RWPE2 (cell line): ENCODE results near the gene CHCHD4.
"Not testable (repeated sequence)": the region's sequence is repeated elsewhere in the genome, so short reads cannot be mapped to it uniquely, and the experiment has no call there.

ENCODE experiments used
- ATAC-seq: fragments of 200-7000 bp; cut with Tn5 transposase; 3 replicates; pipeline ENCODE4 v1.9.1; 2021; ENCODE audit warnings: low read depth
- DNase-seq: peaks from one replicate; pipeline ENCODE4 v3.0.0-alpha.2; 2020; ENCODE audit warnings: low spot score
- H3K27ac ChIP-seq: fragments of 450-650 bp; 2 replicates; pipeline ENCODE4 v1.5.1; 2017; ENCODE audit warnings: mild to moderate bottlenecking; ENCODE audit not compliant: poor library complexity, severe bottlenecking
- H3K27me3 ChIP-seq: fragments of 250-450 bp; sonication (Bioruptor Pico); 2 replicates; pipeline ENCODE4 v1.5.1; 2021; ENCODE audit warnings: mild to moderate bottlenecking, moderate library complexity; ENCODE audit not compliant: insufficient read depth, poor library complexity, severe bottlenecking
- H3K36me3 ChIP-seq: fragments of 250-450 bp; sonication (Bioruptor Pico); 2 replicates; pipeline ENCODE4 v1.5.1; 2020; ENCODE audit warnings: low read depth, mild to moderate bottlenecking, moderate library complexity
- H3K4me1 ChIP-seq: fragments of 250-450 bp; sonication (Bioruptor Pico); 2 replicates; pipeline ENCODE4 v1.5.1; 2021; ENCODE audit warnings: mild to moderate bottlenecking, moderate library complexity; ENCODE audit not compliant: insufficient read depth, poor library complexity, severe bottlenecking
- H3K4me3 ChIP-seq: fragments of 250-450 bp; sonication (Bioruptor Pico); 2 replicates; pipeline ENCODE4 v1.5.1; 2021; ENCODE audit warnings: mild to moderate bottlenecking, moderate library complexity; ENCODE audit not compliant: severe bottlenecking
- H3K9me3 ChIP-seq: fragments of 250-450 bp; sonication (Bioruptor Pico); 2 replicates; pipeline ENCODE4 v1.5.1; 2021; ENCODE audit warnings: mild to moderate bottlenecking, moderate library complexity; ENCODE audit not compliant: severe bottlenecking
- TF ChIP-seq, protein P1 (sequence below): fragments of 450-650 bp; IDR thresholded peaks from one replicate; pipeline ENCODE4 v1.5.1; 2017; ENCODE audit warnings: mild to moderate bottlenecking, moderate library complexity; ENCODE audit not compliant: poor library complexity, severe bottlenecking

CHCHD4 gene

DNA sequence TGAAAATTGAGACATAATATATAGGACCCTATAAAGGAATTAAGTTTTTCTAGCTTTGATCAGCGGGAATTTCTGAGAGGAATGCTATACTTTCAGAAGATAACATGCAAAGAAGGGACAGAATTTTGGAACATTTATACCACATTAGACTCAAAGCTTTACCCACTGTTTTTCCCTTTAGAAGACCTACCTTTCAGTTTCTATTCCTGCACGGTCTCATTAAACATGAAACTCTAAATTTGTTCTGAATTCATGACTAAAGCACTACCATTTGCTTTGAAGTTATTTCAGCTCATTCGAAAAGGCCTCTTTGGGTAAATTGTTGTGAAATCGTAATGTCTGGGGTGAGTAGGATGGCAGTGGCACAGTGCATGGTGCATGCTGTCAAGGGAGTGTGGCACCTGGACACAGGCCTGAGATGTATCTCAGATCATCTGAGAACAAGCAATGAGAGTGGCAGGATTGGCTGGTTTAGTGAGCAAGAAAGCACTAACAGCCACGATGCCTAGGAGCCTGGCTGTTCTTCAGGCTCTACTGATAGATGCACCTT lies 42.5 kb downstream of the CHCHD4 start:
- H3K4me1 ChIP-seq: no peaks in the 10 kb centered on the region
- H3K4me3 ChIP-seq: no peak overlapping the region
- no peak overlapping the region for H3K27ac ChIP-seq
- no peaks in the 10 kb centered on the region for H3K36me3 ChIP-seq
- DNase-seq (no peak), ATAC-seq (no peak)
- H3K27me3 ChIP-seq: no peaks in the 10 kb centered on the region
- TF ChIP-seq, protein P1, sequence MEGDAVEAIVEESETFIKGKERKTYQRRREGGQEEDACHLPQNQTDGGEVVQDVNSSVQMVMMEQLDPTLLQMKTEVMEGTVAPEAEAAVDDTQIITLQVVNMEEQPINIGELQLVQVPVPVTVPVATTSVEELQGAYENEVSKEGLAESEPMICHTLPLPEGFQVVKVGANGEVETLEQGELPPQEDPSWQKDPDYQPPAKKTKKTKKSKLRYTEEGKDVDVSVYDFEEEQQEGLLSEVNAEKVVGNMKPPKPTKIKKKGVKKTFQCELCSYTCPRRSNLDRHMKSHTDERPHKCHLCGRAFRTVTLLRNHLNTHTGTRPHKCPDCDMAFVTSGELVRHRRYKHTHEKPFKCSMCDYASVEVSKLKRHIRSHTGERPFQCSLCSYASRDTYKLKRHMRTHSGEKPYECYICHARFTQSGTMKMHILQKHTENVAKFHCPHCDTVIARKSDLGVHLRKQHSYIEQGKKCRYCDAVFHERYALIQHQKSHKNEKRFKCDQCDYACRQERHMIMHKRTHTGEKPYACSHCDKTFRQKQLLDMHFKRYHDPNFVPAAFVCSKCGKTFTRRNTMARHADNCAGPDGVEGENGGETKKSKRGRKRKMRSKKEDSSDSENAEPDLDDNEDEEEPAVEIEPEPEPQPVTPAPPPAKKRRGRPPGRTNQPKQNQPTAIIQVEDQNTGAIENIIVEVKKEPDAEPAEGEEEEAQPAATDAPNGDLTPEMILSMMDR: no peak
- H3K9me3 ChIP-seq: peaks cover 5% of the 10 kb centered on the region

DNA sequence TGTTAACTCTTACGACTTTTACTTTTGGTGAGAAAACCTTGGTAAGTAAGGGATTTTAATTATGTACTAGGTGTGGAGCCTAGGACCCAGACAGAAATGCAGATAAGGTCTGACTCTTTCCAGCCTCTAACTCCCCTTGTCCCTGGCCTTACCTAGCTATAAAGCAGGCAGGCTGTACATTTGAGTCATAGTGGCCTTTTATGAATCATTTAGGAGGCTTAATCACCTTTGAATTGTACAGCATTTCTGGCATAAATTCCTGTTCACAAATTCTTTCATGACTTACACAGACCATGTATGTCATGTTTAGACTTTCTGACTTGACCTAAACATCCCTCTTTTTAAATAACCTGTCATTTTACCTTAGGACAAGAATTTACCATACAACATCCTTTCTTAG lies 47.4 kb downstream of the CHCHD4 start:
- Histone ChIP-seq H3K27ac (no peak overlapping the region), H3K4me1 (no peaks in the 10 kb centered on the region), H3K36me3 (no peaks in the 10 kb centered on the region), H3K4me3 (no peak overlapping the region), H3K9me3 (peaks cover 5% of the 10 kb centered on the region), H3K27me3 (no peaks in the 10 kb centered on the region)
- TF ChIP-seq, protein P1: no peak
- ATAC-seq: no peak
- DNase-seq: no peak

DNA sequence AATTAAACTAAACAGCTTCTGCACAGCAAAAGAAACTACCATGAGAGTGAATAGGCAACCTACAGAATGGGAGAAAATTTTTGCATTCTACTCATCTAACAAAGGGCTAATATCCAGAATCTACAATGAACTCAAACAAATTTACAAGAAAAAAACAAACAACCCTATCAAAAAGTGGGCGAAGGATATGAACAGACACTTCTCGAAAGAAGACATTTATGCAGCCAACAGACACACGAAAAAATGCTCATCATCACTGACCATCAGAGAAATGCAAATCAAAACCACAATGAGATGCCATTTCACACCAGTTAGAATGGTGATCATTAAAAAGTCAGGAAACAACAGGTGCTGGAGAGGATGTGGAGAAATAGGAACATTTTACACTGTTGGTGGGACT lies 49.4 kb downstream of the CHCHD4 start:
- not testable (repeated sequence) for H3K27me3 ChIP-seq, ATAC-seq, H3K9me3 ChIP-seq, H3K27ac ChIP-seq, H3K4me1 ChIP-seq, DNase-seq, H3K36me3 ChIP-seq, H3K4me3 ChIP-seq

DNA sequence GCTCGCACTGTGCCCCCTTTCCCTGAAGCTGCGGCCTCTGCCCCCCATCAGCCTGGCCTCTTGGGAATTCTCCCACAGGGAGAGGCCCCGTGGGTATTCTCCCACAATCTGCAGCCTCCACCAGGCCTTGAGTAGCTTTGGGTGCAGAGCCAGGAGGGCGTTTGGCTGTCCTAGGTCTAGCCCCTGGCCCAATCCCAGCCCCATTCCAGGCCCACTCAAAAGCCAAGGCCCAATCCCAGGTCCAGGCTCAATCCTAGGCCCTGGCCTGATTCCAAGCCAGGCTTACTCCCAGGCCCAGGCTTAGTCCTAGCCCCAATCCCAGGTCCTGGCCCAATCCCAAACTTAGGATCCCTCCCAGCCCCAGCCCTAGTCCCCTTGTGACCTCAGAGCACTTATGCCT lies 59.8 kb downstream of the CHCHD4 start:
- Histone ChIP-seq H3K4me1 (no peaks in the 10 kb centered on the region), H3K36me3 (no peaks in the 10 kb centered on the region), H3K27me3 (no peaks in the 10 kb centered on the region), H3K9me3 (no peaks in the 10 kb centered on the region), H3K27ac (no peak overlapping the region), H3K4me3 (no peak overlapping the region)
- ATAC-seq (no peak), DNase-seq (no peak)
- TF ChIP-seq, protein P1: no peak

DNA sequence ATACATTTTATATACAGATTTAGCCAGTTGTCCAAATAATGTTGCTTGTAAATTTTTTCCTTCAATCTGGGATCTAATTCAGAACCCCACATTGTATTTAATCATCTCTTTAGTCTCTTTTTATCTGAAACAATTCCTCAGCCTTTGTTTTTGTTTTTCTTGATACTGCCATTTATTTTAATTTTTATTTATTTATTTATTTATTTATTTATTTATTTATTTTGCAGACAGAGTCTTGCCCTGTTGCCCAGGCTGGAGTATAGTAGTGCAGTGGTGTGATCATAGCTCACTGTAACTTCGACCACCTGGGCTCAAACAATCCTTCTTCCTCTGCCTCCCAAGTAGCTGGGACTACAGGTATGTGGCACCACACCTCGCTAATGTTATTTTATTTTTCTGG lies 61.5 kb downstream of the CHCHD4 start:
- ATAC-seq (no peak), DNase-seq (no peak)
- no peaks in the 10 kb centered on the region for H3K4me1 ChIP-seq
- H3K36me3 ChIP-seq: no peaks in the 10 kb centered on the region
- no peak overlapping the region for H3K27ac ChIP-seq
- no peaks in the 10 kb centered on the region for H3K27me3 ChIP-seq
- H3K4me3 ChIP-seq: no peak overlapping the region
- H3K9me3 ChIP-seq: no peaks in the 10 kb centered on the region
- TF ChIP-seq, protein P1: no peak
